H1 (cell line): ENCODE results near the gene PDC. TPM values are rescaled to one million over a fixed set of nuclear protein-coding genes. Genes with fewer than 3 reads are reported as not detected.

ENCODE experiments used
- CTCF ChIA-PET: fragments of 300-600 bp; sonication (Branson Sonifier 250); formaldehyde crosslinking; loops from one replicate; lab custom pipeline; 2021; ENCODE audit not compliant: partially characterized antibody; lab: Charles Lee
- POLR2A ChIA-PET: fragments of 300-600 bp; sonication (Branson Sonifier 250); formaldehyde crosslinking; loops from one replicate; lab custom pipeline; 2021; ENCODE audit warnings: inconsistent platforms; ENCODE audit not compliant: partially characterized antibody; lab: Charles Lee
- DNase-seq, 2 experiments: peaks; one replicate each; pipeline versions ENCODE4 v3.0.0 to v3.0.0-alpha.2; 2010 to 2022; ENCODE audit warnings: low spot score in 2 of 2, low read depth in 1 of 2, mixed read lengths in 1 of 2
- FAIRE-seq: peaks from 2 replicates; lab custom pipeline; 2011; peaks lifted over from hg19 to GRCh38; lab: Jason Lieb, UNC
- H2AFZ ChIP-seq: 2 replicates; pipeline ENCODE4 v1.8.1; 2012; ENCODE audit warnings: low read length, inconsistent platforms
- H2AK5ac ChIP-seq: 2 replicates; pipeline ENCODE4 v1.6.1; 2013; ENCODE audit warnings: low read depth, low read length
- H2BK120ac ChIP-seq: replicated peaks from 2 replicates; pipeline ENCODE3; 2013; ENCODE audit warnings: low read depth, low read length, inconsistent platforms
- H2BK12ac ChIP-seq: 2 replicates; pipeline ENCODE4 v1.6.1; 2013; ENCODE audit warnings: low read depth, low read length
- H2BK15ac ChIP-seq: 2 replicates; pipeline ENCODE4 v1.6.1; 2013; ENCODE audit warnings: low read length
- H2BK20ac ChIP-seq: 2 replicates; pipeline ENCODE4 v1.6.1; 2013; ENCODE audit warnings: low read length
- H2BK5ac ChIP-seq: 2 replicates; pipeline ENCODE4 v1.6.1; 2013; ENCODE audit warnings: low read depth, low read length
- H3K14ac ChIP-seq: 2 replicates; pipeline ENCODE4 v1.6.1; 2013; ENCODE audit warnings: inconsistent platforms; ENCODE audit not compliant: insufficient read length
- H3K18ac ChIP-seq: 2 replicates; pipeline ENCODE4 v1.6.1; 2013; ENCODE audit warnings: low read length; ENCODE audit errors: extremely low read depth
- H3K23ac ChIP-seq: 2 replicates; pipeline ENCODE4 v1.6.1; 2013; ENCODE audit warnings: inconsistent platforms; ENCODE audit not compliant: insufficient read length
- H3K23me2 ChIP-seq: 2 replicates; pipeline ENCODE4 v1.6.1; 2013; ENCODE audit warnings: low read depth, low read length
- H3K27ac ChIP-seq: 2 replicates; pipeline ENCODE4 v1.6.1; 2011; ENCODE audit warnings: low read depth, low read length, inconsistent platforms
- H3K27me3 ChIP-seq, 4 experiments: replicated peaks in 1 of 4; 1 replicate in 1 of 4; 2 replicates in 3 of 4; pipeline versions ENCODE4 v1.6.1 to v1.8.1; 2011 to 2013; ENCODE audit warnings: low read length in 3 of 4, mild to moderate bottlenecking in 3 of 4, inconsistent platforms in 2 of 4, mixed read lengths in 2 of 4, moderate library complexity in 1 of 4; ENCODE audit not compliant: control insufficient read depth in 3 of 4, insufficient read depth in 3 of 4; ENCODE audit errors: extremely low read depth in 1 of 4
- H3K36me3 ChIP-seq, 4 experiments: 2 replicates each; pipeline versions ENCODE4 v1.6.1 to v1.8.1; 2011 to 2013; ENCODE audit warnings: mild to moderate bottlenecking in 4 of 4, low read length in 3 of 4, moderate library complexity in 2 of 4, control low read depth in 1 of 4, inconsistent platforms in 1 of 4; ENCODE audit not compliant: insufficient read depth in 4 of 4, control insufficient read depth in 2 of 4
- H3K4ac ChIP-seq: replicated peaks from 2 replicates; pipeline ENCODE3; 2013; ENCODE audit warnings: low read length, low read depth, mixed read lengths, inconsistent platforms; ENCODE audit not compliant: insufficient read length
- H3K4me1 ChIP-seq, 4 experiments: replicated peaks in 1 of 4; 1 replicate in 1 of 4; 2 replicates in 3 of 4; pipeline versions ENCODE4 v1.6.1 to v1.8.1; 2011 to 2013; ENCODE audit warnings: low read length in 3 of 4, inconsistent platforms in 2 of 4, mixed read lengths in 1 of 4; ENCODE audit not compliant: insufficient read depth in 4 of 4, control insufficient read depth in 3 of 4
- H3K4me2 ChIP-seq, 2 experiments: 2 replicates each; pipeline versions ENCODE4 v1.6.1 to v1.8.1; 2011 to 2013; ENCODE audit warnings: low read depth in 2 of 2, low read length in 2 of 2, control low read depth in 1 of 2, inconsistent platforms in 1 of 2, mild to moderate bottlenecking in 1 of 2; ENCODE audit not compliant: insufficient read depth in 1 of 2
- H3K4me3 ChIP-seq, 4 experiments: fragments of 200-600, 300-600 bp in 1 of 4; sonication (generic), shearing (Covaris generic), sonication (Bioruptor Twin) in 1 of 4; 2 replicates each; pipeline versions ENCODE4 v1.5.1 to v1.8.1; 2011 to 2016; ENCODE audit warnings: low read length in 4 of 4, low read depth in 3 of 4, control low read depth in 2 of 4, inconsistent platforms in 2 of 4, mild to moderate bottlenecking in 2 of 4, mixed read lengths in 1 of 4, moderate library complexity in 1 of 4; ENCODE audit not compliant: insufficient read depth in 2 of 4; ENCODE audit errors: extremely low read depth in 1 of 4
- H3K56ac ChIP-seq: replicated peaks from 2 replicates; pipeline ENCODE3; 2013; ENCODE audit warnings: low read depth, mild to moderate bottlenecking, mixed read lengths, low read length, inconsistent platforms; ENCODE audit not compliant: insufficient read length
- H3K79me1 ChIP-seq: 2 replicates; pipeline ENCODE4 v1.6.1; 2013; ENCODE audit warnings: low read depth, low read length, control low read depth
- H3K79me2 ChIP-seq, 2 experiments: 2 replicates each; pipeline versions ENCODE4 v1.6.1 to v1.8.1; 2012 to 2013; ENCODE audit warnings: low read length in 2 of 2, mild to moderate bottlenecking in 2 of 2, inconsistent platforms in 1 of 2; ENCODE audit not compliant: insufficient read depth in 2 of 2, control insufficient read depth in 1 of 2
- H3K9ac ChIP-seq, 4 experiments: replicated peaks in 1 of 4; 1 replicate in 1 of 4; 2 replicates in 3 of 4; pipeline versions ENCODE4 v1.6.1 to v1.8.1; 2011 to 2013; ENCODE audit warnings: low read depth in 3 of 4, low read length in 3 of 4, control low read depth in 2 of 4, mild to moderate bottlenecking in 2 of 4, moderate library complexity in 2 of 4, inconsistent platforms in 1 of 4; ENCODE audit errors: extremely low read depth in 1 of 4
- H3K9me3 ChIP-seq, 2 experiments: 2 replicates each; pipeline versions ENCODE4 v1.6.1 to v1.8.1; 2012 to 2013; ENCODE audit warnings: mild to moderate bottlenecking in 2 of 2, moderate library complexity in 2 of 2, control low read depth in 1 of 2, inconsistent platforms in 1 of 2, low read depth in 1 of 2, low read length in 1 of 2, mixed read lengths in 1 of 2; ENCODE audit not compliant: insufficient read depth in 2 of 2
- H4K20me1 ChIP-seq, 2 experiments: replicated peaks in 1 of 2; 2 replicates each; pipeline versions ENCODE3 to v1.8.1; 2011 to 2013; ENCODE audit warnings: inconsistent platforms in 2 of 2, low read length in 2 of 2, mild to moderate bottlenecking in 1 of 2; ENCODE audit not compliant: insufficient read depth in 2 of 2, control insufficient read depth in 1 of 2
- H4K5ac ChIP-seq: 2 replicates; pipeline ENCODE4 v1.6.1; 2013; ENCODE audit warnings: low read length, low read depth, mixed read lengths, inconsistent platforms; ENCODE audit not compliant: insufficient read length
- H4K8ac ChIP-seq: 2 replicates; pipeline ENCODE4 v1.8.0; 2013; ENCODE audit warnings: mild to moderate bottlenecking, moderate library complexity, low read length, inconsistent platforms; ENCODE audit not compliant: insufficient read depth; ENCODE audit errors: extremely low read depth
- H4K91ac ChIP-seq: replicated peaks from 2 replicates; pipeline ENCODE3; 2013; ENCODE audit warnings: low read length, mixed read lengths, inconsistent platforms; ENCODE audit not compliant: insufficient read length
- CHD7 ChIP-seq: fragments of 300-600 bp; sonication (generic); IDR thresholded peaks from 2 replicates; pipeline ENCODE4 v1.7.1; 2012; ENCODE audit warnings: low read length, moderate library complexity, mild to moderate bottlenecking, inconsistent platforms; ENCODE audit not compliant: insufficient replicate concordance
- polyA plus RNA-seq, 7 experiments: library from polyadenylated mRNA; depleted of rRNA in 3 of 7; stranded (reverse) in 5 of 7; unstranded in 2 of 7; fragments of >200 nt in 5 of 7; fragments of 200-250 nt in 2 of 7; gene quantifications; 1 replicate in 5 of 7; 2 replicates in 1 of 7; 4 replicates in 1 of 7; pipeline versions ENCODE4 v1.2.1 to v1.2.3, GENCODE V29; 2011 to 2013; ENCODE audit warnings: missing spikeins in 2 of 7, mixed read lengths in 2 of 7
- total RNA-seq: library from RNA; stranded (reverse); fragmentation: NEBNext Ultra II Directional; extraction: Animal tissue kit (Norgen Biotek cat#: 25700); gene quantifications from 2 replicates; pipeline ENCODE4 v1.2.1, GENCODE V29; 2021

Gene PDC
- total and polyA plus RNA-seq, 2 of the 8 experiments (the other 6 are each of a cell fraction or from before 2014, with no cell fraction given), result not detected

GRCh38 chr1:186420311-186420710 lies 40.6 kb downstream of the PDC start:
- POLR2A ChIA-PET, result interaction anchor here (1.0 kb wide), 1 partner anchor 101 kb away, joined by 3 read pairs; no protein-coding TSS in a partner anchor
- no peak overlapping the region for H3K18ac ChIP-seq
- no peak overlapping the region for H3K4me3 ChIP-seq
- no peak overlapping the region for H4K91ac ChIP-seq
- no peaks in the 10 kb centered on the region for H4K20me1 ChIP-seq
- H2BK15ac ChIP-seq, result no peak overlapping the region
- H3K27ac ChIP-seq, result no peak overlapping the region
- FAIRE-seq, result no peak
- no peak overlapping the region for H2BK5ac ChIP-seq
- H3K56ac ChIP-seq, result no peak overlapping the region
- no peak overlapping the region for H3K14ac ChIP-seq
- no peaks in the 10 kb centered on the region for H3K79me2 ChIP-seq
- no peaks in the 10 kb centered on the region for H3K23me2 ChIP-seq
- CTCF ChIA-PET, result interaction anchor here (0.7 to 1.6 kb wide), 5 partner anchors 11 to 90 kb away, joined by 3 to 4 read pairs (median 3); no protein-coding TSS in a partner anchor
- H2BK120ac ChIP-seq, result no peak overlapping the region
- no peaks in the 10 kb centered on the region for H3K4me1 ChIP-seq
- H4K8ac ChIP-seq, result no peak overlapping the region
- H3K4me2 ChIP-seq, result no peak overlapping the region
- no peaks in the 10 kb centered on the region for H3K27me3 ChIP-seq
- no peak overlapping the region for H3K4ac ChIP-seq
- no peak overlapping the region for H4K5ac ChIP-seq
- H3K79me1 ChIP-seq, result no peaks in the 10 kb centered on the region
- no peaks in the 10 kb centered on the region for H3K9me3 ChIP-seq
- H3K9ac ChIP-seq, result no peak overlapping the region
- no peak overlapping the region for H2BK20ac ChIP-seq
- no peak for DNase-seq
- H2BK12ac ChIP-seq, result no peak overlapping the region
- no peak overlapping the region for H2AFZ ChIP-seq
- H3K23ac ChIP-seq, result no peak overlapping the region
- H3K36me3 ChIP-seq, result peaks cover 0 to 29% (median 1%) of the 10 kb centered on the region in 4 experiments; a peak in 6 of 8 replicates
- H2AK5ac ChIP-seq, result no peak overlapping the region
- no peak for TF ChIP-seq CHD7
